ENCODE data around the gene ELF4.

ELF4 gene

GRCh38 chrX:130083656-130084382 is 26.5 kb downstream of the ELF4 start:
- no peak for DNase-seq (ENCODE audit: low read depth in 2 of 2)

- no peak for DNase-seq (ENCODE audit: low read depth in 2 of 2)
These were observed 27.2 kb downstream of the ELF4 start for GRCh38 chrX:130083107-130083490.

- peak; percentile 74 to 75 for DNase-seq (ENCODE audit: low read depth in 2 of 2)
These were observed 27.8 kb downstream of the ELF4 start for GRCh38 chrX:130082244-130083106.

- no peak for DNase-seq (ENCODE audit: low read depth in 2 of 2)
These were observed 28.8 kb downstream of the ELF4 start for GRCh38 chrX:130081421-130082045.

DNA sequence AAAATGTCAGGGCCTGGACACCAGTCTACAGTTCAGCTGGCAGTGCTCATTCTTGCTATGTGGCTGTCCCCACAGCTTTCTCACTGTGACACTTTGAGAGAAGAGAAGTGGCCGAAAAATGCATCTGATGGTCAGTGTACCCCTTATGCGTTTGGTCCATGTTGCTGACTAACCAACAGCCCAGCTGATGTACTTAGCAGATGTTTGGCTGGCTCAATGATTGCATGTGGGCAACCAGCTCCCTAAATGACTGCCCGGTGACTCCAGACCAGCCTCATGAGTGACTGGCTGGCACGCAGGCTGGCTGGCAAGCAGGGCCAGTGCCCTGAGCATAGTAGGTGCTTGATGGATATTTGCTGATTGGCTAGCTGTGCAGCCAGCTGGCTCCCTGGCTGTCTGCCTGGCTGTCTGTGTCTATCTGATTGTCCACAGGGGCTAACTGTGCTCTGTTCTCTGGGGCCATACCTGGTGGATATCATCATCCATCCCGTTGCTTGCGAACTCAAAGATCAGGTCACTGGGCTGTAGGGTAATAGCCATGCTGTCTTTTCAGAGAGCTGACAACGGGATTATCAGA is 29.4 kb downstream of the ELF4 start:
- DNase-seq (ENCODE audit: low read depth in 2 of 2) = no peak

GRCh38 chrX:130079824-130080406 is 30.4 kb downstream of the ELF4 start:
- no peak for DNase-seq (ENCODE audit: low read depth in 2 of 2)

- DNase-seq (ENCODE audit: low read depth in 2 of 2) = no peak
These were observed 34.5 kb downstream of the ELF4 start for GRCh38 chrX:130075777-130076176.

GRCh38 chrX:130072345-130072740 is 38.0 kb downstream of the ELF4 start:
- DNase-seq (ENCODE audit: low read depth in 2 of 2) = no peak

DNA sequence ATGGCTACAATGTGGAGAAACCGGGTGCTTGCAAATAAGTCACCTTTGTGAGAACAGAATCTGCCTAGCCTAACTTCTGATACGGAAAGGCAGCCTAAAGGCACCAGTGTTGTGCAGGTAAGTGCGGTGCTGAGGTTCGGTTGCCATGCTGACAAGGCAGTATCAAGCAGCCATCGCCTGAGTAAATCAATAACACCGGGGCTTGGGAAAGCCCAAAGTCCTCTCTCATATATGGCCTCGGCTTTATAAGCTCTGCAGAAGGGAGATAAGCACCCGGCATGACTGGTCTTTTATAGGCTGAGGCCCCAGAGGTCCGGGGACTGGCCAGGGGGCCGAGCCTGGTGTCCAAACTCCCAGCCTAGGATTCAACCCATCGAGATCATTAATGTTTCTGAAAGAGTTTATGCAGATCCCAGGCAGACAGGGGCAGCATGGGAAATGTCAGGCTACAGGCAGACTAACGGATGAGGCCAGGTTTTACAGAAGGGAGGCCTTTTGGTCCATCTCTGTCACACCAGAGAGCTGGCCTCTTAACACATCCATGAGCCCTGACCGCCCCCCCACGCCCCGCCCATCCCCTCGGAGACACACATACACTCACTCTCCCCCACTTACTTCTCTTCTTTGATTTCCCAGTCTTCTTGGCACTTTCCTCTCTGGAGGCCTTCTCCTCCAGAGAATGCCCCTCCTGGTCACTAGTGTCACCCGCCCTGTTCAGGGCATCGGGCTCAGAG is 38.5 kb downstream of the ELF4 start:
- no peak for DNase-seq (ENCODE audit: low read depth in 2 of 2)

DNA sequence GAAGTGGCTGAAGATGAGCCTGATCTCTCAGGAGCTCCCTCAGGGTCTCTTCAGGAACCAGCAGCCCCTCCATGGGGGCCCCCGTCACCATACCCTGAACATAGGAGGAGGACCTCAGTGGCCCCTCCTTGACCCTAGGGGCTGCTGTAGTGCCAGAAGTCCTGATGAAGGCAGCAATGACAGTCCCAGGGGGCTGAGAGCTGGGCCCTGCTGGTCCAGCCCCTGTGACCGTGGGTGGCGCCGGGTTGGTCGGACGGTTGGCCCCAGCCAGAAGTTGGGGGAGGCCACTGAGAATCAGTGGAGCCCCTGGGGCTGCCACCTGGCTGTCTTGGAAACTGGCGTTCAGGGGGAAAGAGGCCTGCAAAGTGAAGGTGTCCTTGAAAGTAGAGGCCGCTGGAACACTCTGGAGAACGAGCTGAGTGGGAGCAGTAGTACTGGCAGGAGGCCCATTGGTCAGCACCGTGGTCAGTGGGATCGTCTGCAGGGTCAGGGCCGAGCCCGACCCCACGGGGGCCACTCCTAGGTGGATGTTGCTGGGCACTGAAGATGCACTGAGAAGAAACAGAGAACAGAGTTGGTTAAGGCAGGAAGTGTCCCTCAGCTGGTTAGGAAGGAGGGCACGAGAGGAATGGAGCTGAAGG is 43.2 kb downstream of the ELF4 start:
- DNase-seq (ENCODE audit: low read depth in 2 of 2) = no peak

DNA sequence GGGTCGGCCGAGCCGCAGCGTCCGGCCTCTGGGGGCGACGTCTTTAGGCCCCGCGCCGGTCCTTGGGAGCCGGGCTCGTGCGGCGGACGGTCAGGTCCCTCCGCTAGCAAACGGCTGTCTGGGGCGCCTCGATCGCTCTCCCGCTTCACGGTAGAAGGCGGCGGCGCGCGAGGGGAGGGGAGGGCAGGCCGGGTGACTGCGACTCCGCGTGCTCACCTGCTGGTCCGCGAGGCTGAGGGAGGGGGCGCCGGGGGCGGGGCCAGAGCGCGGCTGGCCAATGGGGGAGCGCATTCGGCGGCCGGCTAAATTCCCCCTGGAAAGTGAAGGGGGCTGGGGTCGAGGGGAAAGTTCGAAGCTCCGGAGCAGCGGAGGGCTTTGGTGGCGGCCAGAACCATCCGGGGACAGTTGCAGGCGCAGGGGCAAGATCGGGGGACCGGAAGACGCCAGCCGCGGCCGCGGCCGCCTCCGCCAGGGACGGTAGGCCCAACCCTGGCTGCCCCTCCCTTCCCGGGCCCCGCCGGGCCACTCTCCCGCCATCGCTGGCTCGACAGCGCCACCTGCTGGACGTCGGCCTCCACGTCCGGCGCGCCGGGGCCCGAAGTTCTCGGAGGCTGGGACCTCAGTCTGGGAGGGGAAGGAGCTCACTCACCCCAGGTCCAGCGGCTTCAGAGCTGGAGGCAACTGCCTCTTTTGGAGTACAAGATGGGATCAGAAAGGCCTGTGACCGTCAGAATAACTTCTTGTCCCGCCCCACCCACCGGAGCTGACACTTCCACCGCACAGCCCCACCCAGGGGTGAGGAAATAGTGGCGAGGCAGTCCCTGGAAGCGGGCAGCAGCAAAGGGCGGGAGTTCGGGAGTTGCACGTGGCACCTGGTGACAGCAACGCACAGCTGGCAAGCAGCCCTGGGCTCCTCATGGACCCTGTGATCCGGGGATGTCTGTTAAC is 49.9 kb downstream of the ELF4 start:
- peak; percentile 61 to 62 for DNase-seq (ENCODE audit: low read depth in 2 of 2)

- no peak for DNase-seq (ENCODE audit: low read depth in 2 of 2)
These were observed 51.6 kb downstream of the ELF4 start for GRCh38 chrX:130058652-130059051.

GRCh38 chrX:130057209-130057608 is 53.1 kb downstream of the ELF4 start:
- DNase-seq (ENCODE audit: low read depth in 2 of 2) = no peak

GRCh38 chrX:130055899-130056298 is 54.4 kb downstream of the ELF4 start:
- DNase-seq (ENCODE audit: low read depth in 2 of 2) = no peak

DNA sequence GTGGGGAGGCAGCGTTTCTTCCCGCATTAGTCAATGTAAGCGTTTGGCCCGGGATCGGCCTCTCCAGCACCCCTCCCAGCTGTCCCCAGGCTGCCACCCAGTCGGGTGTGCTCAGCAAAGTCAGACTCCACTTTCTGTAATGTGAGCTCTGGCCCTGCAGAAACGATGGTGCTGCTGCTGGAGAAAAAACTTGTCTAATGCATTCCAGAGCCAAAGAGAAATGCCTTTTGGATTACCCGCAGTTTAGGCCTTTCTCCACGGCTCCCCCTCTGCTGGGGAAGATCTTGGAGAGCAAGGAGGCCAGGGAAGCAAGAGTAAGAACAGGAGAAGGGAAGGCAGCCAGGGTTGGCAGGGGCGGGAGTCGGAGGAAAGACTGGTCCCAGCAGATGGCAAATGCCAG is 55.2 kb downstream of the ELF4 start:
- DNase-seq (ENCODE audit: low read depth in 2 of 2) = no peak

DNA sequence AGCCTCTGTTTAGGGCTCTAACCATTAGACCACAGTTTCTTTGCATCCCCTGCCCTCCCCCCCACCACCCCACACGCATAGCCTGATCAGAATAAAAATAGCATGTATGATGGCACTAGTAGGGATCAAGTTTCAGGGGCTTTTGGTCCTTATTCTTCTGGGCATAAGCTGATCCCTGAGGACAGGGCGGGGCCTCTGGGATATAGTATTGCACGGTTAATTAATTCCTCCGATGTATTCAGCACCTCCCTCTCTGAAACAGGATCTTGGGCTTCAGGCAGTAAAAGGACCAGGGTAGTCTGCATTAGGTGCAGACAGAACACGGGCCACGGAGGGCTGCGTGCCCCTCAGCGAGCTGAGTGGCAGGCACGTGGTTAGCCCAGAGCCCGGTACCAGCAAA is 57.1 kb downstream of the ELF4 start:
- no peak for DNase-seq (ENCODE audit: low read depth in 2 of 2)

DNA sequence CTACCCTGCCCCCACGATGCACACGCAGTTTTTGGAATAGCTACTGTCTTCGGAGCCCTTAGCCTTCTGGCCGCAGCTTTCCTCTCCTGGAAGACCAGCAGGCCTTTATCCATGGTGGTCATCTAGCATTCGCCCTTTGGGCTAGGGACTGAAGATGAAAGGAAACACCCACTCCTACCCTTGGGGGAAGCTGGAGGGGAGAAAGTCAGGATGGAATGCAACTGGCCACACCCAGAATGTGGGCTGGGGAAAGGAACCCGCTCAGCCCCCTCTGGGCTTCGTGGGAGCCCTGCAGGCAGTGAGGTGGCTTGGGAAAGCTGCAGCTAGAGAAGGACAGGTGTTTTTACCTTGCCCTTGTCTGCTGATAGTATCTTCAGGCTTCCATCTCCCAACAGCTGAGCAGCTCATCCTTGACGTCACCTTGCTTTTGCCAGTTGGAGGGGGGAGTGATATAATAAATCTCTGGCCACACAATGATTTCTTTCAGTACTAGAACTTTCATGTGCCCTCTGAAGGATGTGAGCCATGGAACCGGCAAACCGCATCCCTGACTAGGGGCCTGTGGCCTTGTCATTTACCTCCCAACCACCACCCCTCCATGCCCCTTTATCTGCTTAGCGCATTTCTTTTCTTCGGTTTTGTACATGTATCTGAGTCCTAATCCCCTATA is 59.0 kb downstream of the ELF4 start:
- DNase-seq (ENCODE audit: low read depth in 2 of 2) = no peak

- DNase-seq (ENCODE audit: low read depth in 2 of 2) = no peak
These were observed 60.5 kb downstream of the ELF4 start for GRCh38 chrX:130049821-130050220.

DNA sequence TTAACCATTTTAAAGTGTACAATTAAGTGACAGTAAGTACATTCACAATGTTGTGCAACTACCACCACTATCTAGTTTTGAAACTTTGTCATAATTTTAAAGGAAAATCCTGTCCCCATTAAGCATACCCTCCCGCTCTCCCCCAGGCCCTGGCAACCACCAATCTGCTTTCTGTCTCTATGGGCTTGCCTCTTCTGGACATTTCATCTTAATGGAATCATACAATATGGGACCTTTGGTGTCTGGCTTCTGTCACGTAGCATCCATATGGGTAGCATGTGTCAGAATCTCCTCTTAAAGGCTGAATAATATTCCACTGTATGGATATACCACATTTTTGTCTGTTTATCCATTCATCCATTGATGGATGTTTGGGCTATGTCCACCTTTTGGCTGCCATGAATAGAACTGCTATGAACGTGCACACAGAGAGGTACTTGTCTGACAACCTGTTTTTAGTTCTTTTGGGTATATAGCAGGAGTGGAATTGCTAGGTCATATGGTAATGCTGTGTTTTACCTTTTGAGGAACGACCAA is 61.5 kb downstream of the ELF4 start:
- DNase-seq (ENCODE audit: low read depth in 2 of 2) = no peak
